ENCODE data around the gene ELF1.

DNA sequence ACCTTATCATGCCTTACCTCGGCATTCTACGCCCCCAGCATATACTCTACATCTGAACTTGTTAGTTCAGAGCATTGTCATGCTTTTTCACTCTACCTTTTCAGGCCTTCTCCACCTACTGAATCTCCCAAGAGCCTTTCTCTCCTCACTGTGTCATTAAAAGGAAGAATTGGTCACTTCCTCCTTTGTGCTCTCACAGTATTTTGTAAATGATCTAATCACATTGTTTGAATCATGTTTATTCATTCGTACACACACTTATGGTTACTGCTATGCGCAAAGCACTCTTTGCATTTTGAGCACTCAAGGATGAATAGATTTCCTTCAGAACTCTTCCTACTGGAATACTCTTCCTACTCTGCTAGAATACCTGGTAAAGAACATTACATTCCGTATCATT is 15.8 kb upstream of the ELF1 start:
- TF ChIP-seq EZH2 (IDR thresholded peaks at IDR 0.05) (no peak), POLR2AphosphoS5 (IDR thresholded peaks at IDR 0.05; ENCODE audit: borderline replicate concordance, low read depth, low read length) (no peak)
